Vagina (tissue), 2 donors: ENCODE data around the gene FOXO6.

Source experiments
- POLR2AphosphoS5 ChIP-seq, 2 donors: sonication (generic); formaldehyde crosslinking; IDR thresholded peaks; one replicate each; pipeline ENCODE4 v1.9.0; 2017; ENCODE audit warnings: antibody characterized with exemption in 2 of 2, mild to moderate bottlenecking in 2 of 2, low read depth in 1 of 2; ENCODE audit not compliant: insufficient read depth in 1 of 2
- TF ChIP-seq, protein P1 (sequence below), 3 experiments: fragments of 450-650 bp in 2 of 3; fragments of 200-600 bp in 1 of 3; sonication (generic) in 1 of 3; IDR thresholded peaks; one replicate each; pipeline ENCODE4 v1.5.1; 2017 to 2019; ENCODE audit warnings: antibody characterized with exemption in 3 of 3, mild to moderate bottlenecking in 2 of 3, moderate library complexity in 2 of 3

DNA sequence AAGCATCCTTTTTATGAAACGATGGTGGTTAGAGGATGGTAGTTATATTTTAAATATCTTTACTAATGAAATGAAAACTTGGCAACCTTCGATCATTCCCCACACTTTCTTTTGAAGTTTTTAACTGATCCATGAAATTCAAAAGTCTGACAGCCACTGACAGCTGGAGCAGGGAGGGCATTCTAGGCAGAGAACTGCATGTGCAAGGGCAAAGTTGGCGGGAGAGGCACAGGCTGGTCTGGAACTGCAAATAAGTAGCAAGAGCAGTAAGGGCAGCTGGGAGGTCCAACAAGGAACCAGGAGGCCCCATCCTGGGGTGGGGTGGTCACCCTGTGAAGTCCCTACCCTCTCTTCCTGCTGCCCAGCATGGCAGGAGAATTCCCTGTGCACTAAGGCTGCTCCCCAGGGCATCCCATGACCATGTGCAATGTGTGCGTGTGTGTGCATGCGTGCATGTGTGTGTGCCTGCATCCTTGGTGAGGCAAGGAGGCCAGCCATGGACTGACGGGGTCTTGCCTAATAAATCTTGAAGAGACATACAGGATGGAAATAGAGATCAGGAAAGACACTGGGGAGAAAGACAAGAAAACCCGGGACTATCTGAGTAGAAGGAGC lies 33.1 kb upstream of the FOXO6 start:
- TF ChIP-seq, protein P1, sequence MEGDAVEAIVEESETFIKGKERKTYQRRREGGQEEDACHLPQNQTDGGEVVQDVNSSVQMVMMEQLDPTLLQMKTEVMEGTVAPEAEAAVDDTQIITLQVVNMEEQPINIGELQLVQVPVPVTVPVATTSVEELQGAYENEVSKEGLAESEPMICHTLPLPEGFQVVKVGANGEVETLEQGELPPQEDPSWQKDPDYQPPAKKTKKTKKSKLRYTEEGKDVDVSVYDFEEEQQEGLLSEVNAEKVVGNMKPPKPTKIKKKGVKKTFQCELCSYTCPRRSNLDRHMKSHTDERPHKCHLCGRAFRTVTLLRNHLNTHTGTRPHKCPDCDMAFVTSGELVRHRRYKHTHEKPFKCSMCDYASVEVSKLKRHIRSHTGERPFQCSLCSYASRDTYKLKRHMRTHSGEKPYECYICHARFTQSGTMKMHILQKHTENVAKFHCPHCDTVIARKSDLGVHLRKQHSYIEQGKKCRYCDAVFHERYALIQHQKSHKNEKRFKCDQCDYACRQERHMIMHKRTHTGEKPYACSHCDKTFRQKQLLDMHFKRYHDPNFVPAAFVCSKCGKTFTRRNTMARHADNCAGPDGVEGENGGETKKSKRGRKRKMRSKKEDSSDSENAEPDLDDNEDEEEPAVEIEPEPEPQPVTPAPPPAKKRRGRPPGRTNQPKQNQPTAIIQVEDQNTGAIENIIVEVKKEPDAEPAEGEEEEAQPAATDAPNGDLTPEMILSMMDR (IDR thresholded peaks at IDR 0.05), result no peak
- no peak for TF ChIP-seq POLR2AphosphoS5 (IDR thresholded peaks at IDR 0.05; ENCODE audit: insufficient read depth in 1 of 2, low read depth in 1 of 2)
